ENCODE results near the gene ATP13A3.

The ATP13A3 gene

DNA sequence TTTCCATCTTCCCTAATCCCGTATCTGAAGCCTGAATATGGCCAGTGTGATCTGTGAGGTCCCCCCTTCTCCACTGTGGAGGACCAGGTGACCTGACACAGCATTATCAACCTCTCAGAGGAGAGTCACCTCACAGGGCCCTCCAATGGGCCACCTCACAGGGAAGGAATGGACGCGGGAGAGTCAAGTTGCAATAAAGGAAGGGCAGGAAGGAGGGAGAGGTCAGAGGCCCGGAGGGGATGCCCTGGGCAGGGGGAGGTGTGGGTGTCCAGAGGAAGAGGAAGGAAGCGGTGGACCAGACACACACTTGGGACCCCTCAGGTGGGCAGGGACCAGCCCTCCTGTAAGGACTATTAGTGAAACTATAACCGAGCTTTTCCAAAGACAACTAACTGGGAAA is 102.6 kb downstream of the ATP13A3 start:
- H3K4me3 ChIP-seq (ENCODE audit: low read depth, low read length) = no peak overlapping the region
- no peak for DNase-seq (ENCODE audit: low read depth)
- no peak for TF ChIP-seq POLR2A (IDR thresholded peaks at IDR 0.05; ENCODE audit: extremely low read depth, insufficient read length)
- TF ChIP-seq MYC (IDR thresholded peaks at IDR 0.05; ENCODE audit: low read depth, low read length) = no peak
- TF ChIP-seq, protein P1, sequence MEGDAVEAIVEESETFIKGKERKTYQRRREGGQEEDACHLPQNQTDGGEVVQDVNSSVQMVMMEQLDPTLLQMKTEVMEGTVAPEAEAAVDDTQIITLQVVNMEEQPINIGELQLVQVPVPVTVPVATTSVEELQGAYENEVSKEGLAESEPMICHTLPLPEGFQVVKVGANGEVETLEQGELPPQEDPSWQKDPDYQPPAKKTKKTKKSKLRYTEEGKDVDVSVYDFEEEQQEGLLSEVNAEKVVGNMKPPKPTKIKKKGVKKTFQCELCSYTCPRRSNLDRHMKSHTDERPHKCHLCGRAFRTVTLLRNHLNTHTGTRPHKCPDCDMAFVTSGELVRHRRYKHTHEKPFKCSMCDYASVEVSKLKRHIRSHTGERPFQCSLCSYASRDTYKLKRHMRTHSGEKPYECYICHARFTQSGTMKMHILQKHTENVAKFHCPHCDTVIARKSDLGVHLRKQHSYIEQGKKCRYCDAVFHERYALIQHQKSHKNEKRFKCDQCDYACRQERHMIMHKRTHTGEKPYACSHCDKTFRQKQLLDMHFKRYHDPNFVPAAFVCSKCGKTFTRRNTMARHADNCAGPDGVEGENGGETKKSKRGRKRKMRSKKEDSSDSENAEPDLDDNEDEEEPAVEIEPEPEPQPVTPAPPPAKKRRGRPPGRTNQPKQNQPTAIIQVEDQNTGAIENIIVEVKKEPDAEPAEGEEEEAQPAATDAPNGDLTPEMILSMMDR (IDR thresholded peaks at IDR 0.05; ENCODE audit: low read depth, low read length) = no peak
- TF ChIP-seq, protein P2, sequence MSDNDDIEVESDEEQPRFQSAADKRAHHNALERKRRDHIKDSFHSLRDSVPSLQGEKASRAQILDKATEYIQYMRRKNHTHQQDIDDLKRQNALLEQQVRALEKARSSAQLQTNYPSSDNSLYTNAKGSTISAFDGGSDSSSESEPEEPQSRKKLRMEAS (IDR thresholded peaks at IDR 0.05; ENCODE audit: low read depth, low read length) = no peak

DNA sequence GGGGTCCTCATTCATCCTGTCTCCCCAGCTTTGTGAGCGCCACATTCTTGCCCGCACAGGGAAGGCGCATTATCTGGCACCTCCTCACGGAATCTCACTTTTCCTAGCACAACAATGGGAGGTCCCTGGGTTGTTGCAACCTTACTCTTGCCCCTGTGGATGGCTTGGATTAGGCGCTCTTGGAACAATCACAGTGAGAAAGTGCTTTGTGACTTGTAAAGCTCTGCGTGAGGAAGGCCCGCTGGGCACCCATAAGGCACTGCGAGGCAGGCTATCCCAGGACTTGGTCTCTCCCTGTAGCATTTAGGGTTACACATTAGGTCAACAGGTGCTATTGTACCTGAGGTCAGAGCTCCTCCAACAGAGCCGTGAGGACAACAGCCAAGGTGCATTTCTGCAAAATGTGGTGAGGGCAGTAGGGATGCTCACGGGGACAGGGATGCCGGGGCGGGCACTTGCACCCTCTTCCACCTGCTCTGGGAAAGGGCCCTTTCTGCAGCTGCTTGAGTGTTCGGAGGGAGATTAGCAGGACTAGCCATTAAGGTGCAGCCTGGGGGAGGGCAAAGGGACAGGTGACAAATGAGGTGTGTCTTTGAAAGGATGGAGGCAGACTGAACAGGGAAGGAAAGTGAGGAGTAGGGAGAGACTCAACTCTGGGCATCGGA is 103.4 kb downstream of the ATP13A3 start:
- DNase-seq (ENCODE audit: low read depth) = no peak
- H3K4me3 ChIP-seq (ENCODE audit: low read depth, low read length) = no peak overlapping the region
- TF ChIP-seq, protein P1 (IDR thresholded peaks at IDR 0.05; ENCODE audit: low read depth, low read length) = no peak
- TF ChIP-seq POLR2A (IDR thresholded peaks at IDR 0.05; ENCODE audit: extremely low read depth, insufficient read length) = no peak
- TF ChIP-seq, protein P2 (IDR thresholded peaks at IDR 0.05; ENCODE audit: low read depth, low read length) = no peak
- no peak for TF ChIP-seq MYC (IDR thresholded peaks at IDR 0.05; ENCODE audit: low read depth, low read length)

DNA sequence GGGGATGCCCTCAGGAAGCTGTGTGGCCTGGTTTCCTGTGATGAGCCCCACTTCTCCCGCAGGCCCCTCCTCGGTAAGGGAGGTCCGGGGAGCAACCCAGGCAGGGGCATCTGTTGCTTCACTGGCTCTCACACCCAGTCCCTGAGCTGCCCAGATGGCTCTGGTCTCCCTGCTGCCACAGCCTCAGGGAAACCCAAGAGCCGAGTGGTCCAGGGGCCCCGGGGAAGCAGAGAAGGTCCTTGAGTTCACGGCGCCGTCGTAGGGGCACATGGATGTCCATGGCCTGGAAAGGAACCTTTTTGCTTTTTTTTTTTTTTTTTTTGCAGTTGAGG is 103.9 kb downstream of the ATP13A3 start:
- DNase-seq (ENCODE audit: low read depth) = no peak
- H3K4me3 ChIP-seq (ENCODE audit: low read depth, low read length) = no peak overlapping the region
- TF ChIP-seq POLR2A (IDR thresholded peaks at IDR 0.05; ENCODE audit: extremely low read depth, insufficient read length) = no peak
- TF ChIP-seq, protein P2 (IDR thresholded peaks at IDR 0.05; ENCODE audit: low read depth, low read length) = no peak
- no peak for TF ChIP-seq MYC (IDR thresholded peaks at IDR 0.05; ENCODE audit: low read depth, low read length)
- TF ChIP-seq, protein P1 (IDR thresholded peaks at IDR 0.05; ENCODE audit: low read depth, low read length) = no peak

DNA sequence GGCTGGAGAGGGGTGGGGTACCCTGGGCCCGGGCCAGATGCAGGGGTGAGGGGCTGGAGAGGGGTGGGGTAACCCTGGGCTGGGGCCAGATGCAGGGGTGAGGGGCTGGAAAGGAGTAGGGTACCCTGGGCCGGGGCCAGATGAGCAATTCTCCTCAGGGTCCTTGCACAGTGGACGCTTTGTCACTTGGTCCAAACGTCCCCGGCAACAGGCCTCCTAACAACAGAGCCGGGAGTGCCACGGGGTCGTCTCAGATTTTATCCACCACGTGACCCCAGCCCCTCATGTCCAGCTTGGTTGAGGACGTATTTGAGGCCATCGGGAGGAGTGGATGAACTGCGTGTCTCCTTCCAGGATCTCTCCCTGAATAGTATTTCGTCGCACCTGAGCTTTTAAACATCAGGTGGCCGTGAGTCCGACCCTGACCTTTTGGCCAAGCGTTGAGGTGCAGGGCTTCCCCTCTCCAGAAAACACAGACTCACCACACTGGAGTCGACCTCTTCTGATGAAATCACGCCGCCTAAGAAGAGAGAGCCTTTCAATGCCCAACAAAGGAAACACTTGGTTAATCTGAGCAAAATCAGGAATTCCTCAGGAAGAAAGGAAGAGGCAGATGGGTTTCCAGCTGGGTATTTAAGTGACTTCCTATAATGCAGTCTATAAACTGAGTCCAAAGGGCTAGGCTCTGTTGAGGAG is 104.5 kb downstream of the ATP13A3 start:
- TF ChIP-seq, protein P1 (IDR thresholded peaks at IDR 0.05; ENCODE audit: low read depth, low read length) = no peak
- no peak for TF ChIP-seq POLR2A (IDR thresholded peaks at IDR 0.05; ENCODE audit: extremely low read depth, insufficient read length)
- H3K4me3 ChIP-seq (ENCODE audit: low read depth, low read length) = no peak overlapping the region
- no peak for DNase-seq (ENCODE audit: low read depth)

DNA sequence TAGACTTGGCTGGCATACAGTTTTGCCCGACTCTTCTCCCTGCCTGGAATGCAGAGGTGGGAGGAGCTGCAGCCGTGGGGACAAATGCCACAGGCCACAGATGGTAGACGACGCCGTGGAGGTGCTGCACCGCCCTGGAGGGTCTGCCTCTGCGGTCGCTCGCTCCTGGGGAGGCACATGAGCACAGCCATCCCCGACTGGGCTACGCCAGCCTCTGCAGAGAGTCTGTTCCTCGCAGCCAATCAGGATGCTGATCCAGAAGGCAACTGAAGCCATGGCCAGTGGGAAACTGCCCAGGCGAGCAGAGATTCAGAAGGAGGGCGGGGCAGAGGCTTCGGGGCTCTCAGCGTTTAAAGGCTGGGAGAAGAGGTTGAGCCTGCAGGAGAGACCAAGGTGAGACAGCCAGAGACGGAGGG is 105.3 kb downstream of the ATP13A3 start:
- no peak overlapping the region for H3K4me3 ChIP-seq (ENCODE audit: low read depth, low read length)
- DNase-seq (ENCODE audit: low read depth) = no peak
- TF ChIP-seq MYC (IDR thresholded peaks at IDR 0.05; ENCODE audit: low read depth, low read length) = no peak
- TF ChIP-seq, protein P1 (IDR thresholded peaks at IDR 0.05; ENCODE audit: low read depth, low read length) = no peak
- TF ChIP-seq, protein P2 (IDR thresholded peaks at IDR 0.05; ENCODE audit: low read depth, low read length) = no peak
- no peak for TF ChIP-seq POLR2A (IDR thresholded peaks at IDR 0.05; ENCODE audit: extremely low read depth, insufficient read length)
